CD4-positive, CD25-positive, alpha-beta regulatory T cell (primary cell): Measurements from ENCODE around the gene MUC6. TPM values are rescaled to one million over a fixed set of nuclear protein-coding genes. Genes with fewer than 3 reads are reported as not detected.

Source experiments
- ATAC-seq, 2 donors: fragments of 150-1000 bp; cut with Tn5 transposase; one replicate each; pipeline ENCODE4 v1.10.0; 2021; ENCODE audit warnings: low read depth in 2 of 2, moderate number of reproducible peaks in 2 of 2, moderate library complexity in 1 of 2
- DNase-seq, 3 donors: peaks; one replicate each; pipeline versions ENCODE4 v3.0.0 to v3.0.0-alpha.2; 2012 to 2022; ENCODE audit warnings: mixed read lengths in 1 of 3
- H3K27ac ChIP-seq: one replicate; pipeline ENCODE4 v1.7.0; 2013; ENCODE audit warnings: mild to moderate bottlenecking, low read length; ENCODE audit not compliant: insufficient read depth, poor library complexity, severe bottlenecking
- H3K27me3 ChIP-seq: one replicate; pipeline ENCODE4 v1.7.0; 2013; ENCODE audit warnings: low read length; ENCODE audit not compliant: control insufficient read depth, insufficient read depth
- H3K36me3 ChIP-seq: one replicate; pipeline ENCODE4 v1.7.0; 2013; ENCODE audit warnings: mild to moderate bottlenecking, low read length, moderate library complexity; ENCODE audit not compliant: control insufficient read depth, insufficient read depth
- H3K4me1 ChIP-seq: 2 replicates; pipeline ENCODE4 v1.7.0; 2013; ENCODE audit warnings: mild to moderate bottlenecking, low read length; ENCODE audit not compliant: insufficient read depth, control insufficient read depth, poor library complexity, severe bottlenecking
- H3K4me3 ChIP-seq: one replicate; pipeline ENCODE4 v1.7.0; 2013; ENCODE audit warnings: low read depth, mild to moderate bottlenecking, low read length, moderate library complexity
- H3K9me3 ChIP-seq, 2 experiments: 1 replicate in 1 of 2; 2 replicates in 1 of 2; pipeline ENCODE4 v1.7.0; 2013; ENCODE audit warnings: low read length in 2 of 2, mild to moderate bottlenecking in 1 of 2, moderate library complexity in 1 of 2; ENCODE audit not compliant: control insufficient read depth in 2 of 2
- H3K27ac Mint-ChIP-seq, 3 donors: one replicate each; pipeline ENCODE4 v1.8.0; 2020 to 2022; ENCODE audit warnings: mild to moderate bottlenecking in 3 of 3, mixed read lengths in 3 of 3, moderate library complexity in 2 of 3
- H3K27me3 Mint-ChIP-seq: one replicate; pipeline ENCODE4 v1.8.0; 2022; ENCODE audit warnings: mild to moderate bottlenecking, mixed read lengths
- H3K36me3 Mint-ChIP-seq: one replicate; pipeline ENCODE4 v1.8.0; 2020; ENCODE audit warnings: mixed read lengths
- H3K4me1 Mint-ChIP-seq, 4 donors: one replicate each; pipeline ENCODE4 v1.8.0; 2020 to 2022; ENCODE audit warnings: mixed read lengths in 4 of 4, mild to moderate bottlenecking in 1 of 4
- H3K4me3 Mint-ChIP-seq, 4 donors: one replicate each; pipeline ENCODE4 v1.8.0; 2020 to 2022; ENCODE audit warnings: mild to moderate bottlenecking in 4 of 4, mixed read lengths in 4 of 4, moderate library complexity in 3 of 4
- H3K9me3 Mint-ChIP-seq, 7 donors: one replicate each; pipeline ENCODE4 v1.8.0; 2020 to 2022; ENCODE audit warnings: mixed read lengths in 7 of 7, mild to moderate bottlenecking in 3 of 7, moderate library complexity in 2 of 7
- polyA plus RNA-seq, 4 donors: library from polyadenylated mRNA; unstranded; fragments of 300-500 nt; fragmentation: Illumina TruSeq; gene quantifications; one replicate each; pipeline ENCODE4 v1.2.3, GENCODE V29; 2021
- total RNA-seq: library from RNA; stranded (reverse); gene quantifications from one replicate; pipeline ENCODE4 v1.2.3, GENCODE V29; 2022

MUC6 gene
- total and polyA plus RNA-seq, 5 donors from 2014 or later = 0.23 TPM; not detected in 4

- H3K9me3 ChIP-seq = no peaks in the 10 kb centered on the region
- Mint-ChIP-seq H3K4me1 (peaks cover 0 to 15% (median 4%) of the 10 kb centered on the region in 4 donors), H3K27ac (peak overlapping the region in 2 of 3 donors; percentile 46 to 78), H3K27me3 (no peaks in the 10 kb centered on the region), H3K4me3 (no peak overlapping the region), H3K36me3 (peaks cover 24% of the 10 kb centered on the region), H3K9me3 (peaks cover 0 to 6% (median 0%) of the 10 kb centered on the region in 7 donors)
- no peak overlapping the region for H3K4me3 ChIP-seq
- no peak overlapping the region for H3K27ac ChIP-seq
- peaks cover 31% of the 10 kb centered on the region for H3K36me3 ChIP-seq
- H3K27me3 ChIP-seq = no peaks in the 10 kb centered on the region
- DNase-seq (no peak), ATAC-seq (no peak)
- no peaks in the 10 kb centered on the region for H3K4me1 ChIP-seq
Observed at GRCh38 chr11:1012291-1012690, 24.2 kb downstream of the MUC6 start.

GRCh38 chr11:1011320-1011698, 25.2 kb downstream of the MUC6 start:
- Mint-ChIP-seq H3K27me3 (no peaks in the 10 kb centered on the region), H3K4me1 (peaks cover 0 to 5% (median 0%) of the 10 kb centered on the region in 4 donors), H3K9me3 (peaks cover 0 to 2% (median 0%) of the 10 kb centered on the region in 7 donors), H3K36me3 (peaks cover 15% of the 10 kb centered on the region), H3K4me3 (no peak overlapping the region), H3K27ac (no peak overlapping the region)
- Histone ChIP-seq H3K36me3 (peaks cover 41% of the 10 kb centered on the region), H3K27ac (no peak overlapping the region), H3K27me3 (no peaks in the 10 kb centered on the region), H3K4me3 (no peak overlapping the region), H3K9me3 (no peaks in the 10 kb centered on the region), H3K4me1 (no peaks in the 10 kb centered on the region)
- ATAC-seq (no peak), DNase-seq (no peak)

GRCh38 chr11:1010551-1011319, 25.8 kb downstream of the MUC6 start:
- peaks cover 15% of the 10 kb centered on the region for H3K36me3 Mint-ChIP-seq
- no peaks in the 10 kb centered on the region for H3K27me3 Mint-ChIP-seq
- H3K4me3 Mint-ChIP-seq = no peak overlapping the region
- peak overlapping the region in 1 of 3 donors; percentile 5 for H3K27ac Mint-ChIP-seq
- H3K4me3 ChIP-seq = no peak overlapping the region
- no peaks in the 10 kb centered on the region for H3K4me1 ChIP-seq
- ATAC-seq (no peak), DNase-seq (no peak)
- peaks cover 0 to 2% (median 0%) of the 10 kb centered on the region in 7 donors for H3K9me3 Mint-ChIP-seq
- no peak overlapping the region for H3K27ac ChIP-seq
- H3K4me1 Mint-ChIP-seq = peaks cover 0 to under 1% (median 0%) of the 10 kb centered on the region in 4 donors
- H3K9me3 ChIP-seq = no peaks in the 10 kb centered on the region
- H3K36me3 ChIP-seq = peaks cover 41% of the 10 kb centered on the region
- H3K27me3 ChIP-seq = no peaks in the 10 kb centered on the region

GRCh38 chr11:1009991-1010390, 26.5 kb downstream of the MUC6 start:
- H3K36me3 Mint-ChIP-seq = peaks cover 17% of the 10 kb centered on the region
- no peaks in the 10 kb centered on the region for H3K4me1 Mint-ChIP-seq
- H3K27ac ChIP-seq = no peak overlapping the region
- H3K4me1 ChIP-seq = no peaks in the 10 kb centered on the region
- no peak overlapping the region for H3K4me3 Mint-ChIP-seq
- peaks cover 46% of the 10 kb centered on the region for H3K36me3 ChIP-seq
- H3K27me3 Mint-ChIP-seq = no peaks in the 10 kb centered on the region
- no peaks in the 10 kb centered on the region for H3K9me3 ChIP-seq
- no peak overlapping the region for H3K4me3 ChIP-seq
- DNase-seq = no peak
- no peaks in the 10 kb centered on the region for H3K27me3 ChIP-seq
- H3K27ac Mint-ChIP-seq = no peak overlapping the region
- ATAC-seq = no peak
- H3K9me3 Mint-ChIP-seq = peaks cover 0 to 2% (median 0%) of the 10 kb centered on the region in 7 donors

- Mint-ChIP-seq H3K9me3 (peaks cover 0 to 2% (median 0%) of the 10 kb centered on the region in 7 donors), H3K27ac (no peak overlapping the region), H3K4me1 (no peaks in the 10 kb centered on the region), H3K36me3 (peaks cover 21% of the 10 kb centered on the region), H3K27me3 (no peaks in the 10 kb centered on the region), H3K4me3 (no peak overlapping the region)
- no peak overlapping the region for H3K27ac ChIP-seq
- ATAC-seq (no peak), DNase-seq (no peak)
- H3K4me1 ChIP-seq = no peaks in the 10 kb centered on the region
- peaks cover 52% of the 10 kb centered on the region for H3K36me3 ChIP-seq
- H3K4me3 ChIP-seq = no peak overlapping the region
- H3K27me3 ChIP-seq = no peaks in the 10 kb centered on the region
- no peaks in the 10 kb centered on the region for H3K9me3 ChIP-seq
Observed at GRCh38 chr11:1009371-1009770, 27.1 kb downstream of the MUC6 start.

GRCh38 chr11:1008803-1009145, 27.7 kb downstream of the MUC6 start:
- no peaks in the 10 kb centered on the region for H3K4me1 ChIP-seq
- H3K27me3 ChIP-seq = no peaks in the 10 kb centered on the region
- Mint-ChIP-seq H3K4me3 (peak overlapping the region in 1 of 4 donors; percentile 47), H3K4me1 (no peaks in the 10 kb centered on the region), H3K36me3 (peaks cover 22% of the 10 kb centered on the region), H3K27me3 (no peaks in the 10 kb centered on the region), H3K9me3 (peaks cover 0 to 2% (median 0%) of the 10 kb centered on the region in 7 donors), H3K27ac (no peak overlapping the region)
- peaks cover 56% of the 10 kb centered on the region for H3K36me3 ChIP-seq
- H3K9me3 ChIP-seq = no peaks in the 10 kb centered on the region
- H3K4me3 ChIP-seq = no peak overlapping the region
- H3K27ac ChIP-seq = no peak overlapping the region
- DNase-seq = no peak
- ATAC-seq = no peak

- no peaks in the 10 kb centered on the region for H3K27me3 ChIP-seq
- H3K4me1 Mint-ChIP-seq = peaks cover 0 to 3% (median 0%) of the 10 kb centered on the region in 4 donors
- no peak overlapping the region for H3K4me3 ChIP-seq
- no peaks in the 10 kb centered on the region for H3K27me3 Mint-ChIP-seq
- no peaks in the 10 kb centered on the region for H3K9me3 ChIP-seq
- DNase-seq (no peak), ATAC-seq (no peak)
- H3K4me3 Mint-ChIP-seq = no peak overlapping the region
- no peak overlapping the region for H3K27ac ChIP-seq
- H3K36me3 ChIP-seq = peaks cover 61% of the 10 kb centered on the region
- H3K4me1 ChIP-seq = no peaks in the 10 kb centered on the region
- H3K9me3 Mint-ChIP-seq = peaks cover 0 to 2% (median 0%) of the 10 kb centered on the region in 7 donors
- H3K27ac Mint-ChIP-seq = no peak overlapping the region
- peaks cover 27% of the 10 kb centered on the region for H3K36me3 Mint-ChIP-seq
Observed at GRCh38 chr11:1008001-1008802, 28.3 kb downstream of the MUC6 start.
